Central memory CD8-positive, alpha-beta T cell (primary cell): ENCODE measurements around the gene TEKTIP1.
A peak's percentile ranks its signal among the peaks of the same experiment; 100 is the strongest.

Experiments
- ATAC-seq: fragments of 150-1000 bp; cut with Tn5 transposase; replicated peaks from 2 replicates; pipeline ENCODE4 v1.10.0; 2022; ENCODE audit warnings: mild to moderate bottlenecking, moderate FRiP score, moderate number of reproducible peaks; ENCODE audit not compliant: poor library complexity, severe bottlenecking; ENCODE audit errors: extremely low read depth
- DNase-seq, 2 donors: peaks; one replicate each; pipeline ENCODE4 v3.0.0; 2021; ENCODE audit warnings: low spot score in 2 of 2
- H3K27ac Mint-ChIP-seq: one replicate; pipeline ENCODE4 v1.8.0; 2022; ENCODE audit warnings: low read depth, mild to moderate bottlenecking, moderate library complexity, mixed read lengths
- H3K27me3 Mint-ChIP-seq: one replicate; pipeline ENCODE4 v1.8.0; 2022; ENCODE audit warnings: mixed read lengths
- H3K36me3 Mint-ChIP-seq: one replicate; pipeline ENCODE4 v1.8.0; 2022; ENCODE audit warnings: mild to moderate bottlenecking, moderate library complexity, mixed read lengths; ENCODE audit not compliant: insufficient read depth
- H3K4me1 Mint-ChIP-seq: one replicate; pipeline ENCODE4 v1.8.0; 2022; ENCODE audit warnings: mixed read lengths
- H3K4me3 Mint-ChIP-seq: one replicate; pipeline ENCODE4 v1.8.0; 2022; ENCODE audit warnings: mild to moderate bottlenecking, moderate library complexity, mixed read lengths
- H3K9me3 Mint-ChIP-seq: one replicate; pipeline ENCODE4 v1.8.0; 2022; ENCODE audit warnings: mixed read lengths

TEKTIP1 gene

GRCh38 chr19:3538965-3539755, at the start of gene TEKTIP1:
TEKTIP1 (plus strand) TSS chr19:3539174; CDS start chr19:3539178, 4 bp downstream.
- no peak within 1 kb of the TSS for H3K27ac Mint-ChIP-seq
- no peaks in the 10 kb centered on the region for H3K9me3 Mint-ChIP-seq
- ATAC-seq (no peak), DNase-seq (no peak)
- no peak within 1 kb of the TSS for H3K4me3 Mint-ChIP-seq
- H3K4me1 Mint-ChIP-seq, result no peaks in the 10 kb centered on the region
- no peaks in the 10 kb centered on the region for H3K27me3 Mint-ChIP-seq
- peaks cover 21% of the 10 kb centered on the region for H3K36me3 Mint-ChIP-seq

GRCh38 chr19:3491396-3492119, 47.4 kb upstream of the TEKTIP1 start:
- Mint-ChIP-seq H3K9me3 (no peaks in the 10 kb centered on the region), H3K4me1 (no peaks in the 10 kb centered on the region), H3K27ac (no peak overlapping the region), H3K27me3 (no peaks in the 10 kb centered on the region), H3K4me3 (no peak overlapping the region), H3K36me3 (peaks cover 18% of the 10 kb centered on the region)
- no peak for ATAC-seq
- no peak for DNase-seq

GRCh38 chr19:3492131-3492839, 46.7 kb upstream of the TEKTIP1 start:
- Mint-ChIP-seq H3K27me3 (no peaks in the 10 kb centered on the region), H3K4me3 (no peak overlapping the region), H3K36me3 (peaks cover 18% of the 10 kb centered on the region), H3K27ac (no peak overlapping the region), H3K9me3 (no peaks in the 10 kb centered on the region), H3K4me1 (peaks cover 5% of the 10 kb centered on the region)
- no peak for DNase-seq
- ATAC-seq, result no peak

- H3K36me3 Mint-ChIP-seq, result peaks cover 21% of the 10 kb centered on the region
- peaks cover 7% of the 10 kb centered on the region for H3K4me1 Mint-ChIP-seq
- H3K27me3 Mint-ChIP-seq, result no peaks in the 10 kb centered on the region
- no peak overlapping the region for H3K4me3 Mint-ChIP-seq
- H3K27ac Mint-ChIP-seq, result no peak overlapping the region
- no peak for ATAC-seq
- no peak for DNase-seq
- H3K9me3 Mint-ChIP-seq, result no peaks in the 10 kb centered on the region
These were observed 46.1 kb upstream of the TEKTIP1 start for GRCh38 chr19:3492919-3493318.

GRCh38 chr19:3493651-3494050, 45.3 kb upstream of the TEKTIP1 start:
- H3K9me3 Mint-ChIP-seq, result no peaks in the 10 kb centered on the region
- H3K27ac Mint-ChIP-seq, result no peak overlapping the region
- no peak overlapping the region for H3K4me3 Mint-ChIP-seq
- H3K27me3 Mint-ChIP-seq, result no peaks in the 10 kb centered on the region
- no peak for ATAC-seq
- H3K36me3 Mint-ChIP-seq, result peaks cover 19% of the 10 kb centered on the region
- DNase-seq, result no peak
- H3K4me1 Mint-ChIP-seq, result peaks cover 9% of the 10 kb centered on the region

- DNase-seq (no peak), ATAC-seq (no peak)
- Mint-ChIP-seq H3K4me3 (no peak overlapping the region), H3K27me3 (no peaks in the 10 kb centered on the region), H3K4me1 (peaks cover 9% of the 10 kb centered on the region), H3K9me3 (no peaks in the 10 kb centered on the region), H3K27ac (no peak overlapping the region), H3K36me3 (peaks cover 19% of the 10 kb centered on the region)
These were observed 44.9 kb upstream of the TEKTIP1 start for GRCh38 chr19:3494051-3494450.

- DNase-seq (no peak), ATAC-seq (no peak)
- Mint-ChIP-seq H3K36me3 (peaks cover 15% of the 10 kb centered on the region), H3K27me3 (no peaks in the 10 kb centered on the region), H3K27ac (no peak overlapping the region), H3K9me3 (no peaks in the 10 kb centered on the region), H3K4me3 (no peak overlapping the region), H3K4me1 (peaks cover 9% of the 10 kb centered on the region)
These were observed 44.4 kb upstream of the TEKTIP1 start for GRCh38 chr19:3494559-3494958.

GRCh38 chr19:3496392-3497273, 42.3 kb upstream of the TEKTIP1 start:
- H3K9me3 Mint-ChIP-seq, result no peaks in the 10 kb centered on the region
- H3K27ac Mint-ChIP-seq, result no peak overlapping the region
- no peak for ATAC-seq
- no peak for DNase-seq
- no peak overlapping the region for H3K4me3 Mint-ChIP-seq
- H3K27me3 Mint-ChIP-seq, result no peaks in the 10 kb centered on the region
- H3K36me3 Mint-ChIP-seq, result peaks cover 24% of the 10 kb centered on the region
- peaks cover 20% of the 10 kb centered on the region for H3K4me1 Mint-ChIP-seq

GRCh38 chr19:3497757-3498520, 41.0 kb upstream of the TEKTIP1 start:
- no peaks in the 10 kb centered on the region for H3K9me3 Mint-ChIP-seq
- H3K27me3 Mint-ChIP-seq, result no peaks in the 10 kb centered on the region
- H3K4me1 Mint-ChIP-seq, result peaks cover 20% of the 10 kb centered on the region
- no peak for DNase-seq
- H3K4me3 Mint-ChIP-seq, result no peak overlapping the region
- no peak for ATAC-seq
- peaks cover 22% of the 10 kb centered on the region for H3K36me3 Mint-ChIP-seq
- H3K27ac Mint-ChIP-seq, result peak overlapping the region; percentile 5

GRCh38 chr19:3499738-3500428, 39.1 kb upstream of the TEKTIP1 start:
- no peak for ATAC-seq
- peaks cover 20% of the 10 kb centered on the region for H3K36me3 Mint-ChIP-seq

GRCh38 chr19:3500429-3501101, 38.4 kb upstream of the TEKTIP1 start, which contains the start of gene DOHH:
DOHH (minus strand) TSS chr19:3500674; CDS start chr19:3496814, 3,860 bp downstream.
- Mint-ChIP-seq H3K27ac (peak within 1 kb of the TSS; percentile 99), H3K4me3 (peak within 1 kb of the TSS; percentile 95), H3K9me3 (no peaks in the 10 kb centered on the region), H3K27me3 (no peaks in the 10 kb centered on the region), H3K4me1 (peaks cover 27% of the 10 kb centered on the region), H3K36me3 (peaks cover 18% of the 10 kb centered on the region)
- peak; percentile 90 for DNase-seq
- peak; percentile 84 for ATAC-seq

More at GRCh38 chr19:3499738-3500428, 39.1 kb upstream of the TEKTIP1 start:
- peak overlapping the region; percentile 99 for H3K27ac Mint-ChIP-seq
- H3K4me3 Mint-ChIP-seq, result peak overlapping the region; percentile 95
- H3K9me3 Mint-ChIP-seq, result no peaks in the 10 kb centered on the region
- no peak for DNase-seq
- H3K4me1 Mint-ChIP-seq, result peaks cover 25% of the 10 kb centered on the region
- no peaks in the 10 kb centered on the region for H3K27me3 Mint-ChIP-seq
